H4 (cell line): ENCODE results near the gene UPB1. TPM values are rescaled to one million over a fixed set of nuclear protein-coding genes. Genes with fewer than 3 reads are reported as not detected.
"Not testable (repeated sequence)": the region's sequence is repeated elsewhere in the genome, so short reads cannot be mapped to it uniquely, and the experiment has no call there.

Experiments used
- DNase-seq: peaks from one replicate; pipeline ENCODE4 v3.0.0-alpha.2; 2015; ENCODE audit warnings: low spot score
- total RNA-seq: library from RNA; depleted of rRNA; stranded (reverse); fragments of >200 nt; shearing (Covaris generic); gene quantifications from 2 replicates; pipeline ENCODE4 v1.2.3, GENCODE V29; 2014

UPB1 gene
- total RNA-seq, 1 experiment from 2014 or later: not detected

GRCh38 chr22:24481641-24482040 lies 13.5 kb upstream of the UPB1 start:
- no peak for DNase-seq

- DNase-seq: no peak
Measured at GRCh38 chr22:24482575-24482974, 12.6 kb upstream of the UPB1 start.

- no peak for DNase-seq
Measured at GRCh38 chr22:24482998-24483397, 12.1 kb upstream of the UPB1 start.

- DNase-seq: no peak
Measured at GRCh38 chr22:24483976-24484545, 11.1 kb upstream of the UPB1 start.

- no peak for DNase-seq
Measured at GRCh38 chr22:24485170-24485569, 10.0 kb upstream of the UPB1 start.

GRCh38 chr22:24485608-24486007 lies 9.5 kb upstream of the UPB1 start:
- DNase-seq: no peak

GRCh38 chr22:24486501-24486921 lies 8.6 kb upstream of the UPB1 start:
- DNase-seq: no peak

- no peak for DNase-seq
Measured at GRCh38 chr22:24489011-24489410, 6.1 kb upstream of the UPB1 start.

GRCh38 chr22:24489434-24489833 lies 5.7 kb upstream of the UPB1 start:
- DNase-seq: not testable (repeated sequence)

GRCh38 chr22:24492391-24492790 lies 2.7 kb upstream of the UPB1 start:
- no peak for DNase-seq

- DNase-seq: no peak
Measured at GRCh38 chr22:24494167-24494527, 985 bp upstream of the UPB1 start.

- DNase-seq: no peak
Measured at GRCh38 chr22:24495365-24495675, 188 bp downstream of the UPB1 start.

- DNase-seq: no peak
Measured at GRCh38 chr22:24496234-24496633, 1.1 kb downstream of the UPB1 start.

GRCh38 chr22:24496661-24497060 lies 1.5 kb downstream of the UPB1 start:
- no peak for DNase-seq

GRCh38 chr22:24497841-24498258 lies 2.7 kb downstream of the UPB1 start:
- DNase-seq: no peak

- no peak for DNase-seq
Measured at GRCh38 chr22:24498824-24499223, 3.7 kb downstream of the UPB1 start.

- no peak for DNase-seq
Measured at GRCh38 chr22:24499706-24500276, 4.7 kb downstream of the UPB1 start.

GRCh38 chr22:24500277-24500820 lies 5.2 kb downstream of the UPB1 start:
- no peak for DNase-seq

- no peak for DNase-seq
Measured at GRCh38 chr22:24501301-24502005, 6.3 kb downstream of the UPB1 start.

- DNase-seq: no peak
Measured at GRCh38 chr22:24502034-24502433, 6.9 kb downstream of the UPB1 start.

- DNase-seq: no peak
Measured at GRCh38 chr22:24502541-24502940, 7.4 kb downstream of the UPB1 start.

- DNase-seq: peak; percentile 13
Measured at GRCh38 chr22:24503137-24503842, 8.2 kb downstream of the UPB1 start.
